Osteoblast (primary cell): ENCODE measurements around the gene ANKRD13C. TPM values are rescaled to one million over a fixed set of nuclear protein-coding genes. Genes with fewer than 3 reads are reported as not detected.

ENCODE experiments used
- DNase-seq: peaks from one replicate; pipeline ENCODE4 v3.0.0; 2011; ENCODE audit warnings: low spot score, mixed read lengths; ENCODE audit not compliant: insufficient read length; ENCODE audit errors: missing footprints
- H2AFZ ChIP-seq: 2 replicates; pipeline ENCODE4 v1.6.0; 2011; ENCODE audit warnings: mild to moderate bottlenecking, low read length
- H3K27ac ChIP-seq: 2 replicates; pipeline ENCODE4 v1.5.1; 2011; ENCODE audit warnings: mild to moderate bottlenecking, low read depth, low read length, moderate library complexity
- H3K27me3 ChIP-seq: 2 replicates; pipeline ENCODE4 v1.6.0; 2012; ENCODE audit warnings: mild to moderate bottlenecking, control low read depth, inconsistent platforms, low read length, moderate library complexity; ENCODE audit not compliant: insufficient read depth
- H3K36me3 ChIP-seq: 2 replicates; pipeline ENCODE4 v1.5.1; 2011; ENCODE audit warnings: mild to moderate bottlenecking, low read length, control low read depth, moderate library complexity; ENCODE audit not compliant: insufficient read depth
- H3K4me1 ChIP-seq: 2 replicates; pipeline ENCODE4 v1.5.1; 2011; ENCODE audit warnings: mild to moderate bottlenecking, low read length, control low read depth, moderate library complexity; ENCODE audit not compliant: insufficient read depth
- H3K4me2 ChIP-seq: 2 replicates; pipeline ENCODE4 v1.6.0; 2011; ENCODE audit warnings: mild to moderate bottlenecking, low read length; ENCODE audit not compliant: insufficient read depth
- H3K4me3 ChIP-seq: fragments of 200-600 bp; sonication (generic); 3 replicates; pipeline ENCODE4 v1.5.1; 2012; ENCODE audit warnings: mild to moderate bottlenecking, low read length, inconsistent platforms; ENCODE audit not compliant: insufficient read depth
- H3K79me2 ChIP-seq: 2 replicates; pipeline ENCODE4 v1.6.0; 2012; ENCODE audit warnings: mild to moderate bottlenecking, low read length, control low read depth, inconsistent platforms; ENCODE audit not compliant: insufficient read depth
- H3K9me3 ChIP-seq: 2 replicates; pipeline ENCODE4 v1.5.1; 2011; ENCODE audit warnings: low read depth, low read length, control low read depth
- H4K20me1 ChIP-seq: 2 replicates; pipeline ENCODE4 v1.6.0; 2012; ENCODE audit warnings: mild to moderate bottlenecking, low read length, control low read depth; ENCODE audit not compliant: insufficient read depth
- CTCF ChIP-seq: IDR thresholded peaks from 2 replicates; pipeline ENCODE4 v1.5.1; 2011; ENCODE audit warnings: mild to moderate bottlenecking, low read depth, low read length, moderate library complexity; ENCODE audit errors: extremely low read depth
- total RNA-seq: library from RNA; depleted of rRNA; stranded (reverse); fragments of >200 nt; gene quantifications from 2 replicates; pipeline ENCODE4 v1.2.3, GENCODE V29; 2012

Gene ANKRD13C
- total RNA-seq, 1 donor, result 39.1 TPM

DNA sequence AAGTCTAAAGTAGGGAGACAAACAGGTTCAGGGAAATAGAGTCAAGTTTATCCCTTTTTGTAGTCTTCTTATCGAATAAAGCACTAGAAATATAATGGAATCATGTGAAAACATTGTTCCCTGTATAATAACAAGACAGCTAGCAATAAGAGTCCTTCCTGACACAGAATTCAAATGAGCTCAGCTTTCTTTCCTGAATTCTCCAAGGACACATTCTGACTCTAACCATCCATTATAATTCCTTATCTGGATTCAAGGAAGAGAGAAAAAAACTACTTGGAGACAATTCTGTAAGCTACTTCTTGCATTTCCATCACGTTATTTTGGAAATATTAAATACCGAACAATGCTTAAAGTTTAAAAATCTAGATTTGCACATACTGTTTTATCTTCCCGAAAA lies 58.8 kb downstream of the ANKRD13C start:
- no peak for TF ChIP-seq CTCF
- H3K4me1 ChIP-seq, result no peaks in the 10 kb centered on the region
- no peak overlapping the region for H2AFZ ChIP-seq
- peaks cover 32% of the 10 kb centered on the region for H3K36me3 ChIP-seq
- no peaks in the 10 kb centered on the region for H3K27me3 ChIP-seq
- no peak overlapping the region for H3K27ac ChIP-seq
- DNase-seq, result no peak
- no peaks in the 10 kb centered on the region for H3K9me3 ChIP-seq
- H4K20me1 ChIP-seq, result peaks cover 5% of the 10 kb centered on the region
- H3K4me2 ChIP-seq, result no peak overlapping the region
- H3K4me3 ChIP-seq, result no peak overlapping the region
- H3K79me2 ChIP-seq, result peaks cover 2% of the 10 kb centered on the region

DNA sequence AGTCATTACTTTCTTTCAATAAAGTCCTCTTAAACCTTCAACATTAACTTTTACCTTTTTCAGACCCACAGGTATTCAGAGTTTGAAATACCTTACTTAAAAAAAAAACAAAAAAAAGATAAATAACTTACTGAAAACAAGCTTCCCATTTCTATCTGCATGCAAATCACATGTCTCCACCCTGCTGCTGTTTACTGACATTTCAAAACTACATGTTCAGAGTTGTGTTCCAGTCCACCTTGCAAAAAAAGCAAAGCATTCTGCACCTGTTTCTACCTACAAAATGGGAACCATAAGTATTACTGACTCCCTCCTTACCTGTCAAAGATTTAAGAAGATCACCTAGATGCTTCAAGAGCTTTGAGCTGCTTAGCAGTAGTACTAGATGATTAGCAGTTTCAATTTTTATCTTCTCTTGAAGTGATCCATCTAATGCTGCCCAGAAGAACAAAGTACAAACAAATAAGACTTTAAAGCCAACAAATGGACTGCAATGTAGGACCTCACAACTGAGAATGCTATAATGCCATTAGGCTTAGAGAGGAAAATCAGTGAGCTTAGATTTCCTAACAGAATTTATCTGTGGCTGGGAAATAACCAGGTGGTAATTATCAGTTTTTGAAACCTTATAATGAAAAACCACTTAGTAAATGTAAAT lies 61.2 kb downstream of the ANKRD13C start:
- Histone ChIP-seq H2AFZ (no peak overlapping the region), H3K4me2 (no peak overlapping the region), H3K4me3 (no peak overlapping the region), H3K79me2 (peaks cover 4% of the 10 kb centered on the region), H3K27ac (no peak overlapping the region), H3K36me3 (peaks cover 19% of the 10 kb centered on the region), H4K20me1 (peaks cover 8% of the 10 kb centered on the region), H3K4me1 (no peaks in the 10 kb centered on the region), H3K27me3 (no peaks in the 10 kb centered on the region), H3K9me3 (no peaks in the 10 kb centered on the region)
- TF ChIP-seq CTCF, result no peak
- DNase-seq, result peak; percentile 13

DNA sequence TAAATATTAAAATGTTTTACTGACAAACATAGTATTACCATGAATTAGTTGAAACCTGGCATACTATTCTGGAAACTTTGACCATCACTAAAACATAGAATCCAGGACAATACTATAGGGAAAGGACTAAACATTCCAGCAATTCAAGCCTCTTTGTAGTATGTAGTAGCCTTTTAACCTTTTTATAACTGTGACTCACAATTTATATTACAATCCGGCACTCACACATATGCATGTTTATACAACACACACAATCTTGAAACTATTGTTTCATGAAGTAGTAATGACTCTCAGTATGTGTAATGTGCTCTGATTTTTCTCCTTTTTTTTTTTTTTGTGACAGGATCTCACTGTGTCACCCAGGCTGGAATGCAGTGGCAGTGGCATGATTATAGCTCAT lies 64.3 kb downstream of the ANKRD13C start:
- no peak overlapping the region for H3K4me3 ChIP-seq
- DNase-seq, result peak; percentile 81
- peaks cover 4% of the 10 kb centered on the region for H4K20me1 ChIP-seq
- H3K4me1 ChIP-seq, result no peaks in the 10 kb centered on the region
- peak overlapping the region; percentile 8 for H3K27ac ChIP-seq
- H2AFZ ChIP-seq, result no peak overlapping the region
- no peaks in the 10 kb centered on the region for H3K27me3 ChIP-seq
- peaks cover 6% of the 10 kb centered on the region for H3K79me2 ChIP-seq
- no peaks in the 10 kb centered on the region for H3K9me3 ChIP-seq
- H3K4me2 ChIP-seq, result no peak overlapping the region
- H3K36me3 ChIP-seq, result peaks cover 9% of the 10 kb centered on the region
- TF ChIP-seq CTCF, result no peak

GRCh38 chr1:70288166-70288565 lies 66.4 kb downstream of the ANKRD13C start:
- no peaks in the 10 kb centered on the region for H3K9me3 ChIP-seq
- no peak for TF ChIP-seq CTCF
- H3K4me2 ChIP-seq, result no peak overlapping the region
- H4K20me1 ChIP-seq, result peaks cover 4% of the 10 kb centered on the region
- H3K4me3 ChIP-seq, result no peak overlapping the region
- H3K27ac ChIP-seq, result no peak overlapping the region
- H3K4me1 ChIP-seq, result no peaks in the 10 kb centered on the region
- no peaks in the 10 kb centered on the region for H3K27me3 ChIP-seq
- H2AFZ ChIP-seq, result no peak overlapping the region
- peaks cover 9% of the 10 kb centered on the region for H3K36me3 ChIP-seq
- DNase-seq, result no peak
- H3K79me2 ChIP-seq, result peaks cover 6% of the 10 kb centered on the region
